LNCAP (cell line): ENCODE results near the gene COPE.
A peak's percentile ranks its signal among the peaks of the same experiment; 100 is the strongest.

Experiments
- CTCF ChIP-seq: fragments of 450-650 bp; IDR thresholded peaks from 2 replicates; pipeline ENCODE4 v1.5.1; 2017; ENCODE audit warnings: mild to moderate bottlenecking

The COPE gene

DNA sequence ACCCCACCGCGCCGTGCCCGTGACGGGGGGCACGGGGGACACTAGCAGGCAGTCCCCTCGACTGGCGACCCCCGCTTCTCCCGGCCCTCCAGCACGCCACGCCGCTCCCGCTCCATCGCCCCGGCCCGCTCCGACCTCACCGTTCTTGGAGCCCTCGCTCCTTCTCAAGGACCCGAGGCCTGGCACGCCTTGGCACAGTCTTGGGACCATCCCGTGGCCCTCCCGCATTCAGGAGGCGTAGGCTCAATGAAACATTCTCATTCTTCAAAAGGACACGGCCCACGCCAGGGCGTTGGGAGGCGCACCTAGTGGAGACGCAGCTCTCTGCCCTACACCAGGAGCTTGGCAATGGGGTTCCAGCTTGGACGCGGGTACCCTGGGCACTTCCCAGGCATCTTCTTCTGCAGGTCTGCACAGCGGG lies 22.8 kb downstream of the COPE start:
- no peak for TF ChIP-seq CTCF

- no peak for TF ChIP-seq CTCF
Observed at GRCh38 chr19:18895824-18896341, 23.3 kb downstream of the COPE start, which contains the start of gene CERS1. TSS of gene CERS1 (minus strand) at chr19:18896158. CDS start at chr19:18896072, 86 bp downstream.

- peak; percentile 70 for TF ChIP-seq CTCF
Observed at GRCh38 chr19:18895038-18895823, 24.0 kb downstream of the COPE start.

DNA sequence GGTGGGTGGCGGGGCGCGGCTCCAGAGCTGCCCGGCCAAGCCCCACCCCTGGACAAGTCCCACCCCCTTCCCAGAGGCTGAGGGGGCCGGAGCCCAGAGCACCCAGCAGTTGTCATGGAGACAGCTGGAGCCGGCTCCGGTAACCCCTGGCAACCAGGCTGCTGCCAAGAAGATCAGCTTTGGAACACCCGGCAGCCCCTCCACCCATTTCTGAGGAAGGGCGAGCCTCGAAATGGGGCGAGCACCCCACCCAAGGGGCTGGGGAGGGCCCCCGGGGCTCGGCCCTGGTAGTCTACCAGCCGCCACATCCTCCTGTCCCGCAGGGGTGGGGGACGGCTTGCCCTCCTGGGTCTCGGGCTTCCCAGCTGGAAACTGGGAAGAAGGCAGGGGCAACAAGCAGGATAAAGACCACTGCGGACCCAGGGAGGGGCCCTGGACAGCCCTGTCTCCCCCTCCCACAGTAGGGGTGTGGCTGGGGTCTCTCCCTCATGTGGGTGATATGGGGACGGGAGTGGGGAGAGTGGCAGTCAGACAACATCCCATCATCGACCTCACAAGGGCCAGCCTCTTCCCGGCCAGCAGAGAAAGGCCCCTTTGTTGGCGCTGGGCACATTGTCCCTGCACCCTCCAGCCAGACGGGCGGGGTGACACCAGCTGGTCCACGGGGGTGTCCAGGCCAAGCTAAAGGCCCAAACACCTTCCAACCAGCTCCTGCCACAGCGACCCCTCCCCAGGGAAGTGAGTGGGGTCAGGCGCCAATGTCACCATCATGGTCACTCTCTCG lies 24.7 kb downstream of the COPE start:
- no peak for TF ChIP-seq CTCF

- TF ChIP-seq CTCF: no peak
Observed at GRCh38 chr19:18893587-18894253, 25.5 kb downstream of the COPE start.

GRCh38 chr19:18889949-18890745 lies 29.0 kb downstream of the COPE start:
- TF ChIP-seq CTCF: no peak
